Activated T-helper 1 cell treated with anti-CD3 and anti-CD28 coated beads, Interleukin-2, amount 50 U/mL, for 16 hours (primary cell): ENCODE data around the gene NEDD4L.

ENCODE experiments used
- DNase-seq, 2 donors: peaks; one replicate each; pipeline ENCODE4 v3.0.0-alpha.2; 2020; ENCODE audit warnings: low read depth in 1 of 2, low spot score in 1 of 2

The NEDD4L gene

DNA sequence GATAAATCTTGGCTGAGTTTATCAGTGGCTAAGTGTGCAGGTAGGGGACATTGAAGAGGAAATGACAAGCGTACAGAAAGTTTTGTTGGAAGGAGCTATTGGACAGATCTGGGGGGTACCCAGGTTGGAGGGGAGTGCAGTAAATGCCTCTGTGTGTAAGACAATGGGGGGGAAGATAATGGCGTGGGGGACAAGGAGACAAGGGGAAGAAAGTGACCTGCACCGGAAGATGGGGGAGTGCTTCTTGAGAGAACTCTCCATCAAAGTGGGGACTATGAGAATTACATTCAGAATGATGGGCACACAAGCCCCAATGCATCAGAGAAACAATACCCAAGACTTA lies 394.9 kb downstream of the NEDD4L start:
- DNase-seq, result no peak

DNA sequence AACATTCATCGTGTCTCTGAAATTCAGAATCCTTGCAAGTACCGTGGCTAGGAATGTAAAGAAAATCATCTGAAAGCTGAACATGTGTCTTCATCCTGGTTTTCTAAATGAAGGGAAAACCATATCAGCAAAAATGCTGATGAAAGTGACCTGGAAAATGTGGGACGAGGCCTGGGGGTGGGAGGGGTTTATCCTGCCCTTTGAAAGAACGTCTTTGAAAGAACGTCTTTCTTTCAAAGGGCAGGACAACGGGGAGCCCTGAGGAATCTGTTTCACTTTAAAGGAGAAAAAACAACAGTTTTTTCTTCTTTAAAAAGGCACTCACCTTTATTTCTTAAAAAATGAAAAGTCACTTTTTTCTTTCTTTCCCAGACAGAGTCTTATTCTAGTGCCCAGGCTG lies 399.6 kb downstream of the NEDD4L start:
- no peak for DNase-seq

DNA sequence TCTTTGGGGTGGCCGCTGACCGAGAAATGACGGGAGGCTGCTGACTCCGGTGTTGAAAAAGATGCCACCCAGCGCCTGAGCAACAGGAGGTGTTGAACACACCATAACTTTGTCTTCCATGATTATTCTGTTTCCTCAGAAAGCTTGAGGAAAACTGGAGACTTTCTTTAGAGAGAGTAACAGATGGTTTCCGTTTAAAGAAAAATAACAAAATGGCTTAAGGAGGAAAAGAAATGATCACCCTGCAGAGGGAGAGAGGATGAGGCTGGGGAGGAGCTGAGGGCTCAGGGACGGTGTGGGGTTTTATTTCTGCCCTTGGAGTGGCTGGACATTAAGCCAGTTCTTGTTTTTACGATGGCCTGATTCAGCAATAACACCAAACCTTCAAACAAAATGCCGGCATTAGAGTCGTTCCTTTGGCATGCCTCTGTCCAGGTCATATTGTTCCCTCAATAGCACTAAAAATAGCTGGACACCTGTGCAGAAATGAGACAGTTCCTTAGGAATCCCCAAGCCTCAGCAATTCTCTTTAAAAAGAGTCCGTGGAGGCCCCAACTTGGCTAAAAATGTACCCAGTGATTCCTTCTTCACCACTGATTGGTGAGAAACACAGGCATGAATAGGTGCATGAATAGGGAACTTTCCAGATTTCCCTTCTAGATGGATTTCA lies 402.5 kb downstream of the NEDD4L start:
- no peak for DNase-seq

DNA sequence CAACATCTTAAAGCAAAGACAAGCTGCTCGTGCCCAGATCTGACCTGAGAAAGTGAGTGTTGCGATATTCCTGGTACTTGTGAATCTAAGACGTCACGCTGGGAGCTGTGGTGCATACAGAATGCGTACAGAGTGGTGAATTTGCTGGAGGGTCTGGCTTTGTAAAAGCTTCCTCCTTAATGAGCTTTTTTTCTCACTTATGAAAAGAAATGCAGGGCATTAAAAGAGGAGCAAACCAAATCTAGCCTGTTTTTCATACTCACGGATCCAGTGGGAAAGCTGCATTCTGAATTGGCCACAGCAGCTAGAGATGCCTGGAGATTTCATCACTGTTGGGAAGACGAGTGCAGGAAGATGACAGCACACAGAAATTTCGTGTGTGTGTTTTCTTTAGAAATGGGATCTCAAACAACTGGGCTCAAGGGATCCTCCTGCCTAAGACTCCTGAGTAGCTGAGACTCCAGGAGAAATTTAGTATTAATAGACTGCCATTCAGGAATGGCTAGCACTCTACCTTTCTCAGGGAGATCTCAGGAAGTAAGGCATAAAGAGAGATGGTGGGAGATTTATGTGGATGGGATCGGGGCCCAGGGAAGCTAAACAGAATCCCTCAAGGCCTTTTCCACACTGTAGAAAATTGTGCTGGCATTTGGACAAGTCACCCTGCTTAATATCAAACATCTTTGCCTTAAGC lies 403.5 kb downstream of the NEDD4L start:
- no peak for DNase-seq

DNA sequence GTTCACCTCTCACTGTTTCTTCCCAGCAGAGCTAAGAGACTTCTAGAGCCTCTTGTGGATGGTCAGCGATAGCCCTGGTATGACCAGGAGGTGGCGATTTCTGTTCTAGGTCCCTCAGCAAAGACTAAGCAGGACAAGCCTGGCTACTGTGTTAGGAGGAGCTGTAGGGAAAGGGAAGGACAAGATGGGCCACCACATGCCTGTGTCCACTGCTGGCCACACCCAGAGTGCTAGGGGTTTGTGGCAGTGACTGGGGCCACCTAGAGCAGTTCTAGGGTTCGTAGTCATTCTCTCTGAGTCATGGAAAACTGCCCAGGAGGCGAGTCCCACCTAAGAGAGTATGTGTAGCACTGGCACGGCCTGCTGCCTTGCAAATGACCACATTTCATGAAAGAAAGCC lies 405.4 kb downstream of the NEDD4L start:
- DNase-seq, result no peak
